Choroid plexus epithelial cell (primary cell): Measurements from ENCODE around the gene STK31.

ENCODE experiments used
- DNase-seq: peaks from one replicate; pipeline ENCODE4 v3.0.0-alpha.2; 2010; ENCODE audit warnings: low read depth
- H3K4me3 ChIP-seq: 2 replicates; pipeline ENCODE4 v1.5.1; 2011; ENCODE audit warnings: low read depth, mild to moderate bottlenecking, control low read depth, low read length, moderate library complexity
- TF ChIP-seq, protein P1 (sequence below): conservative IDR thresholded peaks from 2 replicates; pipeline ENCODE4 v1.5.1; 2011; ENCODE audit warnings: low read depth, mild to moderate bottlenecking, control low read depth, inconsistent platforms, low read length, moderate library complexity

Gene STK31, protein sequence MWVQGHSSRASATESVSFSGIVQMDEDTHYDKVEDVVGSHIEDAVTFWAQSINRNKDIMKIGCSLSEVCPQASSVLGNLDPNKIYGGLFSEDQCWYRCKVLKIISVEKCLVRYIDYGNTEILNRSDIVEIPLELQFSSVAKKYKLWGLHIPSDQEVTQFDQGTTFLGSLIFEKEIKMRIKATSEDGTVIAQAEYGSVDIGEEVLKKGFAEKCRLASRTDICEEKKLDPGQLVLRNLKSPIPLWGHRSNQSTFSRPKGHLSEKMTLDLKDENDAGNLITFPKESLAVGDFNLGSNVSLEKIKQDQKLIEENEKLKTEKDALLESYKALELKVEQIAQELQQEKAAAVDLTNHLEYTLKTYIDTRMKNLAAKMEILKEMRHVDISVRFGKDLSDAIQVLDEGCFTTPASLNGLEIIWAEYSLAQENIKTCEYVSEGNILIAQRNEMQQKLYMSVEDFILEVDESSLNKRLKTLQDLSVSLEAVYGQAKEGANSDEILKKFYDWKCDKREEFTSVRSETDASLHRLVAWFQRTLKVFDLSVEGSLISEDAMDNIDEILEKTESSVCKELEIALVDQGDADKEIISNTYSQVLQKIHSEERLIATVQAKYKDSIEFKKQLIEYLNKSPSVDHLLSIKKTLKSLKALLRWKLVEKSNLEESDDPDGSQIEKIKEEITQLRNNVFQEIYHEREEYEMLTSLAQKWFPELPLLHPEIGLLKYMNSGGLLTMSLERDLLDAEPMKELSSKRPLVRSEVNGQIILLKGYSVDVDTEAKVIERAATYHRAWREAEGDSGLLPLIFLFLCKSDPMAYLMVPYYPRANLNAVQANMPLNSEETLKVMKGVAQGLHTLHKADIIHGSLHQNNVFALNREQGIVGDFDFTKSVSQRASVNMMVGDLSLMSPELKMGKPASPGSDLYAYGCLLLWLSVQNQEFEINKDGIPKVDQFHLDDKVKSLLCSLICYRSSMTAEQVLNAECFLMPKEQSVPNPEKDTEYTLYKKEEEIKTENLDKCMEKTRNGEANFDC

DNA sequence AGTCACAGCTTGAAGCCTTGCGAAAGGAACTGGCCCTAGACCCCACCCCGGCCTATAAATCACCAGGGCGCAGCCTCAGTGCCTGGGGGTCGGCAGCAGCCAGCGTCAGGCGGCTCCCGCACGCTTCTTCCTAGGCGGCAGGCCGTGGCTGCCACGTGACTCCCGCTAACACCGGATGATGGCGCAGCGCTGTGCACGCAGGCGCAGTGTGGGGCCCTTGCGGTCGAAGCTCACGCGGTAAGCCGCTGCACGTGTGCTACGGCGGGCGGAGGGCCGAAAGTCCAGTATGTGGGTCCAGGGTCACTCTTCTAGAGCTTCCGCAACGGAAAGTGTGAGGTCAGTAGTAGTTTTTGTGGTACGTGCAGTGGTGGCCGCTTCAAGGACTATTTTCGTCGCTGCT lies at the start of gene STK31:
TSS of gene STK31 (plus strand) at position 220 of the 400 bp plus-strand sequence. CDS start at position 287, 67 bp downstream.
- TF ChIP-seq, protein P1, sequence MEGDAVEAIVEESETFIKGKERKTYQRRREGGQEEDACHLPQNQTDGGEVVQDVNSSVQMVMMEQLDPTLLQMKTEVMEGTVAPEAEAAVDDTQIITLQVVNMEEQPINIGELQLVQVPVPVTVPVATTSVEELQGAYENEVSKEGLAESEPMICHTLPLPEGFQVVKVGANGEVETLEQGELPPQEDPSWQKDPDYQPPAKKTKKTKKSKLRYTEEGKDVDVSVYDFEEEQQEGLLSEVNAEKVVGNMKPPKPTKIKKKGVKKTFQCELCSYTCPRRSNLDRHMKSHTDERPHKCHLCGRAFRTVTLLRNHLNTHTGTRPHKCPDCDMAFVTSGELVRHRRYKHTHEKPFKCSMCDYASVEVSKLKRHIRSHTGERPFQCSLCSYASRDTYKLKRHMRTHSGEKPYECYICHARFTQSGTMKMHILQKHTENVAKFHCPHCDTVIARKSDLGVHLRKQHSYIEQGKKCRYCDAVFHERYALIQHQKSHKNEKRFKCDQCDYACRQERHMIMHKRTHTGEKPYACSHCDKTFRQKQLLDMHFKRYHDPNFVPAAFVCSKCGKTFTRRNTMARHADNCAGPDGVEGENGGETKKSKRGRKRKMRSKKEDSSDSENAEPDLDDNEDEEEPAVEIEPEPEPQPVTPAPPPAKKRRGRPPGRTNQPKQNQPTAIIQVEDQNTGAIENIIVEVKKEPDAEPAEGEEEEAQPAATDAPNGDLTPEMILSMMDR: no peak
- DNase-seq: no peak
- no peak within 1 kb of the TSS for H3K4me3 ChIP-seq

DNA sequence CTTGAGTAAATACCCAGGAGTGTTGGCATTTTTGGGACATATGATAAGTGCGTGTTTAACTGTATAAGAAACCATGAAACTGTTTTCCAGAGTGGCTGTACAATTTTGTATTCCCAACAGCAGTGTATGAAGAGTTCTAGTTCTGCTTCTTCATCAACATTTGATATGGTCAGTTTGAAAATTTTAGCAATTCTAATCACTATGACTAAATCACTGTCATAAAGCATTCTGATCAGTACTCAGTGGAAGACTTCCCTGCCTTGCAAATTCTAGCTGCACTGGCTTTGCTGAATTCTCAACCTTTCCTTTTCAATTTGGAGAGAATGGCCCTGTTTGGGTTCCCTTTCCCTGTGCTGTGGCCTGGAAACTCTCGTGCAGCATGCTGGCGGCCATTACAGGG lies 48.6 kb upstream of the STK31 start:
- no peak for DNase-seq
- H3K4me3 ChIP-seq: no peak overlapping the region
- TF ChIP-seq, protein P1: no peak

DNA sequence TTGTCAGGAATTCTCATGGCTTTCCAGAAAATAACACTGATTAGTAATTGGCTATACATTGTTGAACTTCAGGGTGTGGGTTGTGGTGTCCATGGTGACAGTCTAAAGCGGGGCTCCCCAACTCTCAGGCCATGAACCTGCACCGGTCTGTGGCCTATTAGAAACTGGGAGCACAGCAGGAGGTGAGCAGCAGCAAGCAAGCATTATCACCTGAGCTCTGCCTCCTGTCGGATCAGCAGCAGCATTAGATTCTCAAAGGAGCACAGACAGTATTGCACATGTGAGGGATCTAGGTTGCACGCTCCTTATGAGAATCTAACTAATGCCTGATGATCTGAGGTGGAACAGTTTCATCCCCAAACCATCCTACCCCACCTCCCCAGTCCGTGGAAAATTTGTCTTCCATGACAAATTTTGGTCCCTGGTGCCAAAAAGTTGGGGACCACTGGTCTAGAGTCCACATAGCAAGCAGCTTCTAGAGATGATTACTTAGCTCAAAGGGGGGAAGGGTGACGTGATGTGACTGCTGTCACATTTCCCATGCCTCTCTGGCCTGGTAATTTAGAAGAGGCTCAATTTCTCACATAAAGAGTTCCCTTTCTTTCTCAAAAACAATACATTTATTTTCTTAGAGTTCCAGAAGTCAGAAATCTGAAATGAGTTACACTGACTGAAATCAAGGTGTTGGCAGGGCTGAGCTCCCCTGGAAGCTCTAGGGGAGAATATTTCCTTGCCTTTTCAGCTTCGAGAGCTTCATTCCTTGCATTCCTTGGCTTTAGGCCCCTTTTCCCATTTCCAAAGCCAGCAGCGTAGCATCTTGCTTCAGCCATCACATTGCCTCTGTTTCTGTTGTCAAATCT lies 47.7 kb upstream of the STK31 start:
- TF ChIP-seq, protein P1: no peak
- no peak overlapping the region for H3K4me3 ChIP-seq
- DNase-seq: peak; percentile 23

DNA sequence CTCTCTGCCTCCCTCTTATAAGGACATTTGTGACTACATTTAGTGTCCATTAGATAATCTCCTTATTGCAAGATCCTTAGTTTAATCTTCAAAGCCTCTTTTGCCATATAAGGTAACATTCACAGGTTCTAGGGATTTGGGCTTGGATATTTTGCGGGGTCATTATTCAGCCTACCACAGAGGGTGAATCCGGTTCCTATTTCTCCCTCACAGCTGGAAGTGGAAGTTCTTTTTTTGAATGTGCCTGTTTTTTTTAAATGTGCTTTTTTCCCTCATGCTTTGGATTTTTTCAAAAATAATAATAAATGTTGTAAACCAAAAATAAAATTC lies 47.1 kb upstream of the STK31 start:
- TF ChIP-seq, protein P1: no peak
- no peak for DNase-seq
- no peak overlapping the region for H3K4me3 ChIP-seq

DNA sequence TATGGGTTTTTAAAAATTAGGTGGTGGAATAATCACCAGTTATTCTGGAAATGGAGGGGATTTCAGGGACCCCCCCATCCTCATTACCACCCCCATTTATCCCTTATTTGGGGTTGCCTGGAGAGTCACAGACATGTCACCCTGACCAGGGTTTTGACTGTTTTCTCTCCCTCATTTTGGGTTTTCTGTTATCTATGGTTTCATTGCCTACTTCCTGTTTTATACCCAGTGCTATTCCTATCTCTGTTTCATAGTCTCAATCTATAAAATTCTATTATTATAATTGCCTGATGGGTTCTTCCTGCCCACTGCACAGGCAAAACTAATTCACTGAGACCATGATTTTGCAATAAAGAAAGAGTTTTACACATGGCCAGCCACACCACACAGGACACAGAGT lies 45.9 kb upstream of the STK31 start:
- DNase-seq: no peak
- TF ChIP-seq, protein P1: no peak

DNA sequence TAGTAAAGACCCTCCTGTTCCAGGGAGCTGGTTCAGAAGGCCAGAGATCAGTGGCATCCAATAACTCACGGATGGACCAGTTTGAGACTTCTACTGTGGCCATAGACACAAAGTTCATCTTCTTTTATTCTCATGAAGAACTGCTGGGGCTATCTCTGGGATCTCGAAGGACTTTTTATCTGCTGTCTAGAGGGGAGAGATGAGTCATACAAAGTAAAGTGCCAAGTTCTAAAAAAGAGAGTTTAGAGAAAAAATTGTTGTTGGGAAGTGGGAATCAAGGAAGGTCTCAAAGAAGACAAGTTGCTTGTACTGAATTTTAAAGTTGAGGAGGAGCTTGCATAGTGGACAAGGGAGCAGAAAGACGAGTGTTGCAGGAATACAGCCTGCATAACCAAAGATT lies 38.0 kb upstream of the STK31 start:
- TF ChIP-seq, protein P1: no peak
- peak; percentile 11 for DNase-seq
- H3K4me3 ChIP-seq: no peak overlapping the region

More for the DNA sequence above, 45.9 kb upstream of the STK31 start:
- H3K4me3 ChIP-seq: no peak overlapping the region
